Activated T-cell treated with anti-CD3 and anti-CD28 coated beads, Interleukin-2, amount 50 U/mL, for 48 hours (primary cell): ENCODE data around the gene BCAN.
A peak's percentile ranks its signal among the peaks of the same experiment; 100 is the strongest.

Source experiments
- DNase-seq, 2 experiments: peaks; one replicate each; pipeline ENCODE4 v3.0.0-alpha.2; 2020

The BCAN gene

GRCh38 chr1:156644146-156644545 is 2.2 kb downstream of the BCAN start:
- DNase-seq, result no peak

GRCh38 chr1:156644640-156645039 is 2.7 kb downstream of the BCAN start:
- no peak for DNase-seq

- no peak for DNase-seq
These were observed 3.1 kb downstream of the BCAN start for GRCh38 chr1:156645056-156645455.

- DNase-seq, result no peak
These were observed 3.7 kb downstream of the BCAN start for GRCh38 chr1:156645666-156646065.

GRCh38 chr1:156646738-156647211 is 4.9 kb downstream of the BCAN start:
- DNase-seq, result no peak

GRCh38 chr1:156647351-156647750 is 5.4 kb downstream of the BCAN start:
- DNase-seq, result no peak

- DNase-seq, result no peak
These were observed 6.6 kb downstream of the BCAN start for GRCh38 chr1:156648496-156648895.

- DNase-seq, result no peak
These were observed 7.0 kb downstream of the BCAN start for GRCh38 chr1:156648951-156649350.

- no peak for DNase-seq
These were observed 10.4 kb downstream of the BCAN start for GRCh38 chr1:156652131-156652991.

GRCh38 chr1:156652992-156653355 is 11.1 kb downstream of the BCAN start:
- no peak for DNase-seq

- DNase-seq, result no peak
These were observed 12.8 kb downstream of the BCAN start for GRCh38 chr1:156654700-156655099.

GRCh38 chr1:156655151-156655903 is 13.4 kb downstream of the BCAN start:
- DNase-seq, result no peak

- no peak for DNase-seq
These were observed 14.1 kb downstream of the BCAN start for GRCh38 chr1:156655904-156656516.

- DNase-seq, result peak; percentile 85 to 88
These were observed 15.2 kb downstream of the BCAN start for GRCh38 chr1:156656806-156657740.

GRCh38 chr1:156657741-156658319 is 15.9 kb downstream of the BCAN start:
- DNase-seq, result peak in 1 of 2 experiments; percentile 31

- no peak for DNase-seq
These were observed 16.6 kb downstream of the BCAN start for GRCh38 chr1:156658496-156658895.

- no peak for DNase-seq
These were observed 17.1 kb downstream of the BCAN start for GRCh38 chr1:156658945-156659574.

GRCh38 chr1:156659661-156659987 is 17.7 kb downstream of the BCAN start:
- no peak for DNase-seq

GRCh38 chr1:156659988-156660751 is 18.3 kb downstream of the BCAN start:
- DNase-seq, result peak; percentile 96 to 97

- no peak for DNase-seq
These were observed 18.8 kb downstream of the BCAN start for GRCh38 chr1:156660752-156661112.
